ENCODE measurements around the gene RPN1. TPM values are rescaled to one million over a fixed set of nuclear protein-coding genes. Genes with fewer than 3 reads are reported as not detected.

Gene RPN1
- total RNA-seq, 4 donors from 2014 or later, result 179 to 268 (median 193) TPM

GRCh38 chr3:128632301-128632700, 18.3 kb downstream of the RPN1 start:
- TF ChIP-seq, protein P1, sequence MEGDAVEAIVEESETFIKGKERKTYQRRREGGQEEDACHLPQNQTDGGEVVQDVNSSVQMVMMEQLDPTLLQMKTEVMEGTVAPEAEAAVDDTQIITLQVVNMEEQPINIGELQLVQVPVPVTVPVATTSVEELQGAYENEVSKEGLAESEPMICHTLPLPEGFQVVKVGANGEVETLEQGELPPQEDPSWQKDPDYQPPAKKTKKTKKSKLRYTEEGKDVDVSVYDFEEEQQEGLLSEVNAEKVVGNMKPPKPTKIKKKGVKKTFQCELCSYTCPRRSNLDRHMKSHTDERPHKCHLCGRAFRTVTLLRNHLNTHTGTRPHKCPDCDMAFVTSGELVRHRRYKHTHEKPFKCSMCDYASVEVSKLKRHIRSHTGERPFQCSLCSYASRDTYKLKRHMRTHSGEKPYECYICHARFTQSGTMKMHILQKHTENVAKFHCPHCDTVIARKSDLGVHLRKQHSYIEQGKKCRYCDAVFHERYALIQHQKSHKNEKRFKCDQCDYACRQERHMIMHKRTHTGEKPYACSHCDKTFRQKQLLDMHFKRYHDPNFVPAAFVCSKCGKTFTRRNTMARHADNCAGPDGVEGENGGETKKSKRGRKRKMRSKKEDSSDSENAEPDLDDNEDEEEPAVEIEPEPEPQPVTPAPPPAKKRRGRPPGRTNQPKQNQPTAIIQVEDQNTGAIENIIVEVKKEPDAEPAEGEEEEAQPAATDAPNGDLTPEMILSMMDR (IDR thresholded peaks at IDR 0.05; ENCODE audit: low read depth), result no peak

- TF ChIP-seq, protein P1 (IDR thresholded peaks at IDR 0.05; ENCODE audit: low read depth), result no peak
Observed at GRCh38 chr3:128629936-128630335, 20.7 kb downstream of the RPN1 start.

- TF ChIP-seq, protein P1 (IDR thresholded peaks at IDR 0.05; ENCODE audit: low read depth), result no peak
Observed at GRCh38 chr3:128625409-128625945, 25.1 kb downstream of the RPN1 start.

- TF ChIP-seq, protein P1 (IDR thresholded peaks at IDR 0.05; ENCODE audit: low read depth), result no peak
Observed at GRCh38 chr3:128624526-128625138, 26.0 kb downstream of the RPN1 start.

DNA sequence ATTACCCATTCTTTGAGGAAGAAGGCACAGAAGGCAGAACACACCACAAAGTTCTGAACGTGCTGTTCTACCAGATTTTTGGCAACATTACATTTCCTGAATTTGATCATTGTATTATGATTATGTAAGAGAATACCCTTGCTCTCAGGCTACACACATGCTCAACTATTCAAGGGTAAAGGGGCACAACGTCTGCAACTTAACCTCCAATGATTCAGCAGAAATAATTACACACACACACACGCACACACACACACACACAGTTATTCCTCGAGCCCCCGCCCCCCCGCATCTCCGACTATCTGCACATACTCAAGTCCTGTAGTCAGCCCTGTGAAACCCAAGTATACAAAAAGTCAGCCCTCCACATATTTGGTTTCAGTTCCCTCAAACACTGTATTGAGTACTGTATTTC, 26.8 kb downstream of the RPN1 start:
- TF ChIP-seq, protein P1 (IDR thresholded peaks at IDR 0.05; ENCODE audit: low read depth), result no peak

DNA sequence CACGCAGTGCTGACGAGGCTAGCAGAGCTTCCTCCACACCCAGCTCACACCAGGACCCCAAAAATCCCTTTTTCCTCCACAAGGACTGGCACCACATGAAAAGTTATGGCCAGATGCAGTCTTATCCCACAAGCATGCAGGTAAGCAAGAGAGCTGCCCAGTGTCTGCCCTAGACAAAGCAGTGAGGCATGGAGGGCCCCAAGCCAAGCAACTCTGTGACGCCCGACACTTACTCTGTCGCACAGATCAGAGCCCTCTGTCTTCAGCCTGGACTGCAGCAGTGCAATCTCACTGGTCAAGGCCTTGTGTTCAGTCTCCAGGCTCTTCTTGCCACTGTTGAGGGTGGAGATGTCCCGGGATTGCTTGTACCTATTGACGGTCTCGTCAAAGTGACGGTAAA, 28.7 kb downstream of the RPN1 start:
- TF ChIP-seq, protein P1 (IDR thresholded peaks at IDR 0.05; ENCODE audit: low read depth), result no peak

DNA sequence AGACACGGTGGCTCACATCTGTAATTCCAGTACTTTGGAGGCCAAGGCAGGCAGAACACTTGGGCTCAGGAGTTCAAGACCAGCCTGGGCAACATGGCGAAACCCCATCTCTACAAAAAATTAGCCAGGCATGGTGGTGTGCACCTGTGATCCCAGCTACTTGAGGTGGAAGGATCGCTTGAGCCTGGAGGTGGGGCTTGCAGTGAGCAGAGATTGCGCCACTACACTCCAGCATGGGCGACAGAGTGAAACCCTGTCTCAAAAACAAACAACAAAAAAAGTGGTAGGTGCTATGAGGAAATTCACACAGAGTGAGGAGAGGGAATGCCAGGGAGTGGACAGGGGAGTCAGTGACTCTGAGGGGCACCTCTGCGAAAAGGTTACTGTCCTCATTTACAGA, 29.4 kb downstream of the RPN1 start:
- TF ChIP-seq, protein P1 (IDR thresholded peaks at IDR 0.05; ENCODE audit: low read depth), result no peak

Measured in subcutaneous adipose tissue (tissue), 4 donors.